NCI-H82 (cell line): Measurements from ENCODE around the gene MPLKIP.
"Not testable (repeated sequence)": the region's sequence is repeated elsewhere in the genome, so short reads cannot be mapped to it uniquely, and the experiment has no call there.

ENCODE experiments used
- DNase-seq: peaks from one replicate; lab custom pipeline; 2025; lab: John Stamatoyannopoulos, UW

The MPLKIP gene

GRCh38 chr7:40133561-40134427 lies 628 bp downstream of the MPLKIP start:
- peak; percentile 64 for DNase-seq

- DNase-seq: no peak
Observed at GRCh38 chr7:40122940-40123254, 11.5 kb downstream of the MPLKIP start.

DNA sequence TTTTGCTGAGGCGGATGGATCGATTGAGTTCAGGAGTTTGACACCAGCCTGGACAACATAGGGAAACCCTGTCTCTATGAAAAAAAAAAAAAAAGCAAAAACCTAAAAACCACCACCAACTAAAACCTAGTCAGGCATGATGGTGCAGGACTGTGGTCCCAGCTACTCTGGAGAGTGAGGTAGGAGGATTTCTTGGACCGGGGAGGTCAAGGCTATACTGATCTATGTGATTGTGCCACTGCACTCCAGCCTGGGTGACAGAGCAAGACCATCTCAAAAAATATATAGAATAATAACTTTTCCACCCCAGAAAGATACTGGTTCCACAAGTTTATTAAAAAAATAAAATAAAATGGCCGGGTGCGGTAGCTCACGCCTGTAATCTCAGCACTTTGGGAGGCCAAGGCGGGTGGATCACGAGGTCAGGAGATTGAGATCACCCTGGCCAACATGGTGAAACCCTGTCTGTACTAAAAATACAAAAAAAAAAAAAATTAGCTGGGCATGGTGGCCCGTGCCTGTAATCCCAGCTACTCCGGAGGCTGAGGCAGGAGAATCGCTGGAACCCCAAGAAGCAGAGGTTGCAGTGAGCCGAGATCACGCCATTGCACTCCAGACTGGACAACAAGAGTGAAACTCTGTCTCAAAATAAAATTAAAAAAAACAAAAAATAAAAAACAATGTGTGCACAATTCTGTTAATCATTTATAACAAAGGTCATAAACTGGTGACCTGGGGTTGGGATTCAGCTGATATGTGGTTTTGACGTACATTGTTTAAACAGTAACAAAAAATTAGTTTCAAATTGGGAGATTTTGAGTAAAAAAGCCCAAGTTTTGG lies 12.1 kb downstream of the MPLKIP start:
- DNase-seq: not testable (repeated sequence)

GRCh38 chr7:40120020-40120419 lies 14.4 kb downstream of the MPLKIP start:
- peak; percentile 13 for DNase-seq

GRCh38 chr7:40118201-40118600 lies 16.2 kb downstream of the MPLKIP start:
- not testable (repeated sequence) for DNase-seq

DNA sequence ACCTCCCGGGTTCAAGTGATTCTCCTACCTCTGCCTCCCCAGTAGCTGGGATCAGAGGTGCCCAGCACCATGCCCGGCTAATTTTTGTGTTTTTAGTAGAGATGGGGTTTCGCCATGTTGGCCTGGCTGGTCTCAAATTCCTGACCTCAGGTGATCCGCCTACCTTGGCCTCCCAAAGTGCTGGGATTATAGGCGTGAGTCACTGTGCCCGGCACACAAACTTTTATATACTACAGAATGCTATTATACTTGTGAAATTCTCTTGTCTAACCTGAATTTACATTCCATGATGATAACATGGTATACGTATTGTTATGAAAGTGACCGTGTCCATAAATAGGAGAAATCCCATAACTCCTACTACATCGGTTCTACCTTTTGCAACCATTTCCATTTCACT lies 17.2 kb downstream of the MPLKIP start:
- not testable (repeated sequence) for DNase-seq

DNA sequence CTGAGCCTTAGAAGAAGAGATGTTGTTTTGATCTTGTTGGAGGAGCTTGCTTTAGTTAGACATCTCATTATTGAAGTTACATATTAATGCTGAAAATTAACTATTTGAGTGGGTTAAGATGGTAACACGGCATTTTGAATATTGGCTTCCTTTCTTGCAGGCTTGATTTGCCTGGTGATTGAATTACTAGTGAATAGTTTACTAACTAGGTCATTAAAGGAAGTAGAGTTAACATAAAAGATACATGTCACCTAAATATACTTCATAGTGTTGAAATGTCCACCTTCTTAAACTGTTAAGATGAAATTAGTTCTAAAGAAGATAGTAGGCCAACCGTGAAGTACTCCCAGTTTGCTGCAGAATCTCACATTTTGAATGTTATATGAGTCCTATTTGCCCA lies 18.5 kb downstream of the MPLKIP start:
- DNase-seq: no peak

DNA sequence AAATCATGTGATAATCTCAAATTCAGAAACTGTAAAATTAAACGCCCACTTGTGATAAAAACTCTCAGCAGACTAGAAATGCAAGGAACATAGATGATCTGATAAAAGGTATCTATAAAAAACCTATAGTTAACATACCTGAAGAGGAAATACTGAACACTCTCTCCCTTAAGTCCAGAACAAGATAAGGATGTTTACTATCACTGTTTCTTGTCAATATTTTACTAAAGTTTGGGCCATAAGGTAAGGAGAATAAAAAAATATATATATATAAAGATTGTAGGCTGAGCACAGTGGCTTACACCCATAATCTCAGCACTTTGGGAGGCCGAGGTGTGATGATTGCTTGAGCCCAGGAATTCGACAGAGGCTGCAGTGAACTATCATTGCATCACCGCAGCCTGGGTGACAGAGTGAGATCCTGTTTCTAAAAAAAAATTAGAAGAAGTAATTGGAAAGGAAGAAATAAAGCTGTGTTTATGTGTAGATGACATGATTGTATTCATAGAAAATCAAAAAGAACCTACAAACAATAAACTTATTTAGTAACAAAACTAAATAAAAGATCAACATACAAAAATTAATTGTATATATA lies 28.4 kb downstream of the MPLKIP start:
- DNase-seq: no peak

DNA sequence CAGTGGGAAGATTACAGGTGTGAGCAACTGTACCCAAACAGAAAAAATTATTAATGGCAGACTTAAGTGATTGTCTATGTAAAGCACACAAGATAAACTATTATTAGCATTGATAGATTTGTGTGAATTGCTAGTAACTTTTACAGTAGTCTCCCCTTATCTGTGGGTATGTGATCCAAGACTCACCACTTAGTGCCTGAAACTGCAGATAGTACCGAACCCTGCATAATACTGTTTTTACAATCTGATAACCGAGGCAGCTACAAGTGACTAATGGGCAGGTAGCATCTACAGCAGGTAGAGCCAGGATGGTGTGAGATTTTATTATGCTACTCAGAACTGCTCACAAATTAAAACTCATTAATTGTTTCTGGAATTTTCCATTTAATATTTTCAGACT lies 31.5 kb downstream of the MPLKIP start:
- DNase-seq: no peak

- DNase-seq: no peak
Observed at GRCh38 chr7:40101201-40101600, 33.2 kb downstream of the MPLKIP start.

GRCh38 chr7:40099837-40100236 lies 34.6 kb downstream of the MPLKIP start:
- DNase-seq: no peak

- DNase-seq: no peak
Observed at GRCh38 chr7:40098810-40099209, 35.6 kb downstream of the MPLKIP start.

- no peak for DNase-seq
Observed at GRCh38 chr7:40097728-40098127, 36.7 kb downstream of the MPLKIP start.

GRCh38 chr7:40095695-40096327 lies 38.6 kb downstream of the MPLKIP start:
- no peak for DNase-seq

GRCh38 chr7:40095230-40095629 lies 39.2 kb downstream of the MPLKIP start:
- no peak for DNase-seq

DNA sequence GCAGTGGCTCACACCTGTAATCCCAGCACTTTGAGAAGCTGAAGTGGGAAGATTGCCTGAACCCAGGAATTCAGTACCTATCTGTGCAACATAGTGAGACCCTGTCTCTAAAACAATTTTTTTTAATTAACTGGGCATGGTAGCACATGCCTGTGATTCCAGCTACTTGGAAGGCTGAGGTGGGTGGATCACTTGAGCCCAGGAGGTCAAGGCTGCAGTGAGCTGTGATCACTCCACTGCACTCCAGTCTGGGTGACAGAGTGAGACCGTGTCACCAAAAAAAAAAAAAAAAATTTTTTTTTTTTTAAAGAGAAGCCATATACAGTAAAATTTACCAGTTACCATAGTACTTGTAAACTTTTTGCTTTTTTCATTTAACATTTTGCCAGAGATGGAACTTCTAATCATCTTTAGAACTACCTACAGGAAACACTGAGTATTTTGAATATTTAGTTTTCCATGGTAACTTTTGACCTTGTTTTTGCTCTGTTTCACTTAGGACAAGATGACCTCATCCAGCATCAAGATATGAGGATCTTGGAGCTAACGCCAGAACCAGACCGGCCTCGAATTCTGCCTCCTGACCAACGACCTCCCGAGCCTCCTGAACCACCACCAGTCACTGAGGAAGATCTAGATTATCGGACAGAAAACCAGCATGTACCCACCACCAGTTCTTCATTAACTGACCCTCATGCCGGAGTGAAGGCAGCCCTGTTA lies 40.6 kb downstream of the MPLKIP start:
- DNase-seq: no peak

DNA sequence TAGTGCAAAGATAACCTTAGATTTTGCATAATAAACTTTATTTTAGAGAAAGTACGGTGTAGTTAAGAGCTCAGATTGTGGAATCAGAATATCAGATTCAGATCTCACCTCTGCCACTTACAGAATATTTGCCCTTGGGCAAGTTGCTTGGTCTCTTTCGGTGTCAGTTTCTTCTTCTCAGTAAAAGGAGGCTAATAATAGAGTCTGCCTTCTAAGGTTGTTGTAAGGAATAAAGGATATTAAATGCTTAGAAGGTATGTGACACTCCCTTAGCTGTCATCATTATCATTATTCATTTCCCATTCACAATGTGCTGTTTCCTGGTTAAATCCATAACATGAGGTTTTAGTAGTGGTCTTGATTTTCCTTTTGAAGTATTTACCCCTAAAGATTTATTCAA lies 42.2 kb downstream of the MPLKIP start:
- DNase-seq: no peak

DNA sequence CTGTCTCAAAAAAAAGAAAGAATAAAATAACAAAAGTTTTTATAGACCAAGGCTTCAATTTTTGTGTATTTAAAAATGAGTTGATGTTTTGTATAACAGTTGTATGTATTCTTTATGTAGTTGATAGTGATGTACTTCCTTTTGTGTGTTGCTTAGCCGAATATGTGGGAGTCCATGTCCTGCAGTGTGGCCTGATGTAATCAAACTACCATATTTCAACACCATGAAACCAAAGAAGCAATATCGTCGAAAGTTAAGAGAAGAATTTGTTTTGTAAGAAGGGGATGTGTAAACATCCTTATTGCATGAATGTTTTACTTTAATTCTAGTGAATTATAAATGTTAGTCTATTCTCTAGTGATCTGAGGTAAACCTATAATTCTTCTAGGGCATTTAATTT lies 56.6 kb downstream of the MPLKIP start:
- DNase-seq: no peak
